Fibroblast of lung (primary cell): Measurements from ENCODE around the gene LOXHD1.

Experiments used
- EZH2 ChIP-seq: IDR thresholded peaks from 2 replicates; pipeline ENCODE4 v1.5.1; 2012; ENCODE audit warnings: low read length, control low read depth, mild to moderate bottlenecking; ENCODE audit errors: missing control alignments
- TF ChIP-seq, protein P1 (sequence below), 2 donors: IDR thresholded peaks in 1 of 2; conservative IDR thresholded peaks in 1 of 2; 1 replicate in 1 of 2; 2 replicates in 1 of 2; pipeline ENCODE4 v1.5.1; 2011 to 2012; ENCODE audit warnings: low read length in 2 of 2, control low read depth in 1 of 2, inconsistent platforms in 1 of 2, low read depth in 1 of 2, mild to moderate bottlenecking in 1 of 2

DNA sequence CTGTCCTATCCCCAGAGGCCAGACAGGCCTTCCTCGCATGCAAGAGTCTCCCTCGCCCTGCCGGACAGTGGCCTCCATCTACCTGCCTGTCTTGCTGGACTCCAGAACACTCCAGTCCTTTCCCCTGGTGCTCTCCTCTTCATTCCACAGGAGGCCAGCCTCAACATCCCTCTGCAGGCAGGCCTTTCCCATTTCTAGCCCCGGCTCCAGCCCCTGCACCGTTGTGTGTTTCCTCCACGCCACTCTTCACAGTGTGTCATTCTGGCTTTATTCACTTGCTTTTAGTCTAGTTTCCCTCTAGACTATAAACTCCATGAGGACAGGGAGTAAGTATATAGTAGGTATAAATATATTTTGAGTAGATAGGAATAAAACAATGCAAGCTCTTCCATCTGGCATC, 81.2 kb downstream of the LOXHD1 start:
- TF ChIP-seq, protein P1, sequence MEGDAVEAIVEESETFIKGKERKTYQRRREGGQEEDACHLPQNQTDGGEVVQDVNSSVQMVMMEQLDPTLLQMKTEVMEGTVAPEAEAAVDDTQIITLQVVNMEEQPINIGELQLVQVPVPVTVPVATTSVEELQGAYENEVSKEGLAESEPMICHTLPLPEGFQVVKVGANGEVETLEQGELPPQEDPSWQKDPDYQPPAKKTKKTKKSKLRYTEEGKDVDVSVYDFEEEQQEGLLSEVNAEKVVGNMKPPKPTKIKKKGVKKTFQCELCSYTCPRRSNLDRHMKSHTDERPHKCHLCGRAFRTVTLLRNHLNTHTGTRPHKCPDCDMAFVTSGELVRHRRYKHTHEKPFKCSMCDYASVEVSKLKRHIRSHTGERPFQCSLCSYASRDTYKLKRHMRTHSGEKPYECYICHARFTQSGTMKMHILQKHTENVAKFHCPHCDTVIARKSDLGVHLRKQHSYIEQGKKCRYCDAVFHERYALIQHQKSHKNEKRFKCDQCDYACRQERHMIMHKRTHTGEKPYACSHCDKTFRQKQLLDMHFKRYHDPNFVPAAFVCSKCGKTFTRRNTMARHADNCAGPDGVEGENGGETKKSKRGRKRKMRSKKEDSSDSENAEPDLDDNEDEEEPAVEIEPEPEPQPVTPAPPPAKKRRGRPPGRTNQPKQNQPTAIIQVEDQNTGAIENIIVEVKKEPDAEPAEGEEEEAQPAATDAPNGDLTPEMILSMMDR (conservative IDR thresholded peaks at IDR 0.05 in 1 of 2, IDR thresholded peaks at IDR 0.05 in 1 of 2; ENCODE audit: low read depth in 1 of 2, low read length in 2 of 2) = no peak
- no peak for TF ChIP-seq EZH2
